Posterior vena cava (tissue), 2 donors: ENCODE results near the gene DNAJA4. TPM values are rescaled to one million over a fixed set of nuclear protein-coding genes. Genes with fewer than 3 reads are reported as not detected.
A peak's percentile ranks its signal among the peaks of the same experiment; 100 is the strongest.

Source experiments
- DNase-seq: peaks from one replicate; pipeline ENCODE4 v3.0.0-alpha.2; 2020; ENCODE audit warnings: low spot score
- intact Hi-C, 2 donors: fragments of 100-400 bp; cut with DNase I; formaldehyde crosslinking; loops; one replicate each; pipeline versions ENCODE4 v1.14.1 to v1.14.2; 2022 to 2023
- long read RNA-seq, 2 donors: library from polyadenylated mRNA; unstranded; transcript quantifications; one replicate each; pipeline ENCODE4 v2.0.0, GENCODE V29; 2020 to 2021
- total RNA-seq, 2 donors: library from RNA; stranded (reverse); fragmentation: NEBNext Ultra II Directional; extraction: Animal tissue kit (Norgen Biotek cat#: 25700); gene quantifications; one replicate each; pipeline ENCODE4 v1.2.1, GENCODE V29; 2021
- donor health status: DM: yes; HTN: yes; CAD: no.
- donor health status: DM: yes; HTN: yes; CAD: no.

The DNAJA4 gene
- 10 to 100 TPM; 22.3 to 56.4 TPM for total RNA-seq
- long read RNA-seq, donor 1, transcript DNAJA4-202 (7 exons, 3,116 nt): major isoform, 10 of 11 reads
- long read RNA-seq, donor 1, partial matches to known transcripts: 0 of 11 reads
- long read RNA-seq, donor 1, other reads (novel, unspliced or antisense): 1 of 11 reads
- long read RNA-seq, donor 2, transcript DNAJA4-202 (7 exons, 3,116 nt): major isoform, 6 of 22 reads
- long read RNA-seq, donor 2, partial matches to known transcripts: 13 of 22 reads
- long read RNA-seq, donor 2, other reads (novel, unspliced or antisense): 2 of 22 reads

DNA sequence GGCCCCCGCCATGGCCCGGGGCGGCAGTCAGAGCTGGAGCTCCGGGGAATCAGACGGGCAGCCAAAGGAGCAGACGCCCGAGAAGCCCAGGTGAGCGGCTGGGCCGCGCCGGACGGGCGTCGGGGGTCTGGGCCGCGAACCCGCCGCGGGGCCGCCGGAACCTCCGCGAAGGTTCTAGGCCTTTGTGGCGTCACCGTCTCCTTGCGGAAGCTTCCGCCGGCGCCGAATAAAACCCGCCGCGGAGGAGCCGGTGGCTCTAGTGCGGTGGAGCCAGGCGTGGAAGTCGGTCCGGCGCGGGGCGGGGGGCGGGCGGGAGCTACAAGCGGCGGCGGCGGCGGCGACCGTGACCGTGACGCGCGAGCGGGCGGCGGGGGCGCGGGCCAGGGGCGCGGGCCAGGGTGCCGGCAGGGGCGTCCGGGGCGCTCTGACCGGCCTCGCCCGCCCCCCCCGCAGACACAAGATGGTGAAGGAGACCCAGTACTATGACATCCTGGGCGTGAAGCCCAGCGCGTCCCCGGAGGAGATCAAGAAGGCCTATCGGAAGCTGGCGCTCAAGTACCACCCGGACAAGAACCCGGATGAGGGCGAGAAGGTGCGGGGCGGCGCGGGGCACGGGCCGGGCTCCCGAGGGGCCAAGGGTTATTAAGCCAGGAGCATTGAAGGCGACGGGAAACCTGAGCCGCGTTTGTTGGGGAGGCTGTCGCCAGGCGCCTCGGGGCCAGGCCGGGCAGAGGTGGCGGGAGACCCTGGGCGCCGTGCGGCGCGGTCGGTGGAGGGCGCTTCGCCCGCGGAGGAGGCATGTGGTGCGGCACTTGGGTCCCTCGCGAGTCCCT lies at the start of gene DNAJA4:
DNAJA4 (plus strand) TSS at position 259 of the 833 bp plus-strand sequence; CDS start at position 461, 202 bp downstream.
- peak; percentile 86 for DNase-seq
- intact Hi-C loops: no loop called here

DNA sequence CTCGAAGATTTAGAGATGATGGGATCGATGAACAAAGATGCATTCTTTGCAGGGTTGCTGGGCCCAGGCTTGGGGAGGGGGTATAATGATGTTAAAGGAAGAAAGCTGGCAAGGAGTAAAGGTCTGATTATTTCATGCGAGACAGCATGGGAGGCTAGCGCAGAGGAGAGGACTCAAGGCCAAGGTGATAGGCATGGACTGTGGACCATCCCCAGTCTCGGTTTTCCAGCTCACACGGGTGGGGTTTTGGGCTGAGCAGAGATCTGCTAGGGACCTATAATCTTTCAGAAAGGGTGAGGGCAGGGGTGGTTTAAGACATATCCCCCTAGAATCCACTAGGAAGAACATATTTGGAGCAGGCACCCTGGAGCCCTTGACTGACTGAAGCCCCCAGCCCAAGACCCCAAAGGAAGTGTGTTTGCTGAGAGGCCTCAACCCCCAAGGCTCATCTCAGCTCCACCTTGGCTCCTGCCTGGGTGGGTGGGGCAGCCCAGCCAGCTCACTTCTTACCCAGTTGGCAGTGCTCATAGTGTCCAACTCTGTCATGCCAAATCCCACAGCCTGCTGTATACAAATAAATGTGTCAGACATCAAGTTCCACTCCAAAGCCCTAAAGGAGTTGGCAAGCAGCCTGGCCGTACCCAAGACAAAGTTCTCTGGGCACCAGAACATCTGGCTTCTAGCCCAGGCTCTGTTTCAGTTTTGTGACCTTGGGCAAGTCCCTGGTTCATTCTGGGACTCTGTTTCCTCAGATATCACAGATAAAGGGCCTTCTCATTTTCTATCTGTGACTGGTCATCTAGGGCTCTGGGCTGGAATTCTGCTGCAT lies 47.9 kb upstream of the DNAJA4 start:
- DNase-seq: no peak
- intact Hi-C loops: no loop called here

DNA sequence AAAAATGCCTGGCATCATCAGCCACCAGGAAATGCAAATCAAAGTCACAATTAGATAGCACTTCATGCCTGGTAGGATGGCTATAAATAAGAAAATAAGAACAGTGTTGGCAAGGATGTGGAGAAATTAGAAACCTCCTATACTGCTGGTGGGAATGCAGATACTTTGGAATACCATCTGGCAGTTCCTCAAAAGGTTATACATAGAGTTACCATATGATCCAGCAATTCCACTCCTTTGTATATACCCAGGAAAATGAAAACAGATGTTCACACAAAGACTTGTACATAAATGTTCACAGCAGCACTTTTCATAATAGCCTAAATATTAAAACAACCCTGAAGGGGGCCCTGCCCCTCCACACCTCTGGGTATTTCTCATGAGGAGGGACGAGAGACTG lies 43.6 kb upstream of the DNAJA4 start:
- DNase-seq: no peak
- intact Hi-C loops: no loop called here

DNA sequence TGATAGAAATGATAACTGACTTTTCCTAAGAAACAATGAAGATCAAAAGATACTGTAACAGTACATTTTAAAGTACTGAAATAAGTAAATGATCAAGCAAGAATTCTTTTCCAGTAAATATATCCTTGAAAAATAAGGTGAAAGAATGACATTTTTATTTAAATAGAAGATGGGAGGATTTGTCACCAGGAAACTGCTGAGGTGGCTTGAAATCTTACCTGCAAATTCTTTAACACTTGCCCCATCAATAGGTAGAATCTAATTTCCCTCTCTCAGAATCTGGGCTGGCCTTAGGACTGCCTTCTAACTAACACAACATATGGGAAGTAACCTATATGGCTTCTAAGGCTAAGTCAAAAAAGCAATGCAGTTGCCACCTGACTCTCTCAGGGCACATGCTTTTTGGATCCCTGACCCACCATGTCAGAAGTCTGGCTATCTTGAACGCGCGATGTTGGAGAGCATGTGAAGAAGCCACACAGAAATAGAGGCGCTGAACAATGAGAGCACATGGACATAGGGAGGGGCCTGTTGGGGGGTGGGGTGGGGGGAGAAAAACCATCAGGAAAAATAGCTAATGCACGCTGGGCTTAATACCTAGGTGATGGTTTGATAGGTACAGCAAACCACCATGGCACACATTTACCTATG lies 41.5 kb upstream of the DNAJA4 start:
- intact Hi-C loops: no loop called here
- no peak for DNase-seq

DNA sequence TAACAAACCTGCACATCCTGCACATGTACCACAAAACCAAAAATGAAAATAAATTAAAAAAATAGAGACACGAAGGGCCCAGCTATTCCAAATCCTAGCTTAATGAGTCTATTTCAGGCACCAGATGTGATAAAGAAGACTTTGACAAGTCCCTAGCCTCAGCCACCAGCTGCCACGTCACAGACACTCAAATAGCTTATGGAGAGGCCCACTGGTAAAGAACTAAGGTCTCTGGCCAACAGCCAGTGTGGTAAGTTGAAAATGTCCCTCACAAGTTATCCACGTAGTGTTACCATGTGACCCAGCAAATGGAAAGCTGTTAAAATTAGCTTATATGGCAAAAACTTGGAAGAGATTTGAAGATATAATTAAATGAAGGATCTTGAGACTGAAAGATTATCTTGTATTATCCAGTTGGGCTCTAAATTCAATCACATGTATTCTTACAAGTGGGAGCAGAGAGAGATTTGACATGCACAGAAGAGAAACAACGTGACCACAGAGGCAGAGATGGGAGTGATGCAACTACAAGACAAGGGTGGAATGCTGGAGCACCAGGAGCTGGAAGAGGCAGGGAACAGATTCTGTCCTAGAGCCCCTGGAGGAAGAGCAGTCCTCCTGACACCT lies 40.9 kb upstream of the DNAJA4 start:
- DNase-seq: no peak
- intact Hi-C loops: no loop called here

DNA sequence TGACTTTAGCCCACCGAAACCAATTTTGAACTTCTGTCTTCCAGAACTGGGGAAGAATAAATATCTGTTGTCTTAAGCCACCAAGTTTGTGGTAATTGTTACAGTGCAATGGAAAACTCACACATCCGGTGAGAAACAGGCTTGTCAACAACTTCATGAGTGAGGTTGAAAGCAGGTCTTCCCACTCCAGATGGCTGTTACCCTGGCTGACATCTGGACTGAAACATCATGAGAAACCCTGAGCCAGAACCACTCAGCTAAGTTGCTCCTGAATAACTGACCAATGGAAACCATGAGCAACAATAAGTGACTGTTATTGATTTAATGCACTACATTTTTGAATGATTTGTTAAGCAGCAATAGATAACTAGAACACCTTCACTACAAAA lies 40.3 kb upstream of the DNAJA4 start:
- intact Hi-C loops: no loop called here
- no peak for DNase-seq

DNA sequence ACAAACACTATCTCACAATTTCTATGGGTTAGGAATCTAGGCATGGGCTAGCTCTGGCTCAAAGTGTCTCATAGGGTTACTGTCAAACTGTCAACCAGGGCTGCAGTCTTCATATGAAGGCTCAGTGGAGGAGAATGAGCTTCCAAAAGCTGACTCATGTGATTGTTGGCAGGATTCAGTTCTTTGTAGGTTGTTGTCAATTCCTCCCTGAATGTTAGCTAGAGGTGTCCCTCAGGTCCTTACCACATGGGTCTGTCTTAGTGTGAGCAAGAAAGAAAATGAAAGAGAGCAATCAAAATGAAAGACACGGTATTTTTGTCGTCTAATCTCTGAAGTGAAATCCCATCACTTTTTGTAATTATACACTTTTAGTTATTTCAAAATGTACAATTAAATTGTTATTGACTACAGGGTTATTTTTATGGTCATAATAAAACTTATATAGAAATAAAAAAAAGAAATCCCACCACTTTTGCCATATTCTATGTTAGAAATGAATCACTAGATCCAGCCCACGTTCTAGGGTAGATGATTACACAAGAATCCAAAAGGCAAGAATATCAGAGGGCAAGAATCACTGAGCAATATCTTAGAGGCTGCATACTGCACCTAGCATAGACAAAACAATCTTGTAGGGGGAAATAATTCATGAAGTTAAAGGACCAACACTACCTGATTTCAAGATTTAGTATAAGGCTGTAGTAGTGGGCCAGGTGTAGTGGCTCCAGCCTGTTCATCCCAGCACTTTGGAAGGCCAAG lies 38.4 kb upstream of the DNAJA4 start:
- no peak for DNase-seq

DNA sequence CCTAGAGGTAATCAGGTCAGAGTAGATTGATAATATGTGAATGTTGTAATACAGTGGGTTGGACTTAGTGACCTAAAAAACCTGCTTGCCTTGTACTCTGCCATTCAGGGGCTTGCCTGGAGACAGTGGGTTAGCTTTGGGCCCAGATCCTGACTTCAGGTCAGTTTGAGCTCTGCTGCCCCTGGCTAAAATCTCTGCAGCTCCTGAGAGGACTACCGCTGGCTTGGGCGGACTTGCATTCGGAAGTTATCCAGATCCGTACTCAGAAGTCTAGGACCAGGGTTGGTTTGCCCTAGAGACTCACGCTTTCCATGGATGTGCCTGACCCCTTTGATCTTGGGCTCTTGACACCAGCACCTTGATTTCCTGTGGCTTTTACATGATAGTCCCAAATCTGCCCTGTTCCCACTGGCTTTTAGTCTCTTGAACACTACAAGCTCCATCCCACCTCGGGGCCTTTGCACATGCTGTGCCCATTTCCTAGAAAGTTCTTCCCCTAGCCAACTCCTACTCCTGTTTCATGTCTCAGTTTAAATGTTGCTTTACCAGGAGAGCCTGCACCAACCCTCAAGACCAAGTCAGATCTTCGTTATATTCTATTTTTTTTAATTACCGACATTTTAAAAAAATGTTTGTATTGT lies 35.9 kb upstream of the DNAJA4 start:
- no peak for DNase-seq
- intact Hi-C loops: no loop called here

More for the DNA sequence above, 38.4 kb upstream of the DNAJA4 start:
- intact Hi-C loops: no loop called here

DNA sequence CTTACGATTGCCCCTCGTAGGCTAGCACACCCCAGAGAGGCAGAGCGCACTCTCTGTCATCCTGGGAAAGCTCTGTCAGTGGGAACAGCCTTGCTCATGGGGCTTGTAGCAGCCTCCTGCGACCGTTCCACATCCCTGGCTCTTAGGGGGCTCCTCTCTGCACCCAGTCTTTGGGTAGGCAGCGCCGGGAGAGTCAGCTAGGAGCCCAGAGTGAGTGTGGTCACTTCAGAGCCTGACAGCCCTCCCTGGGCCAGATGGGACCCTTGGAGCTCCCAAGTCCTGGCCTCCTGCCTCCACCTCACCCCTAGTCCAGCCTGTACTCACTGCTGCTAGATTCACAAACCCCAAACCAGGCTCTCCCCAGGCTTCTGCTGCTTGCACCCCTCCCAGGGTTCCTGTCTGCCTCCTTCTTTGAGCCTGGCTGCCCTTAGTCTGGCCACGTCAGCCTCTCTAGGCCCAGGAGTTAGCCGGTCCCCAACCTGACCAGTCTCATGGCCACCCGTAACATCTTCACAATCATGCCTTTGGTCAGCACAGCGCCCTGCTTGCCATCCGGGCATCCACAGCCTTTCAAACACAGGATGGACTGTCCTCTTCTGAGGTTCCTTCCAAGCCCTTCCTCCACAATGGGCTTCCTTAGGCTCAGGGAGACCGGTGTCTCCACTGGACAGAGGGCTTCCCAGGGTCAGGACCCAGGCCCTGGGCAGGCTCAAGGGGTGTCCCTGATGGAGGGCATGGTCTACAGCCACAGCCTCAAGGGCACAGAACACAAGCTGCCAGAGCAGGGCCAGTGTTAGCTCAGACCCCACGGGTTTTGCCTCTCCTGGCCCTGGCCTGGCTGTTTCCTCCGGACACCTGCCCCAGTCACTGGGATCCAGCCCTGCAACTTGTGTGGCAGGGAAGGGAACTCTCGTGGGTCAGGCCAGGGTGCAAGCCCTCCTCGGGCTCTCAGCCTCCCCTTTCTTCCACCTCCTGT lies 34.6 kb upstream of the DNAJA4 start:
- DNase-seq: no peak
- intact Hi-C loops: loop anchor here in 1 of 2 donors (5.0 kb wide), 1 partner anchor 37 kb away; no protein-coding TSS in a partner anchor

DNA sequence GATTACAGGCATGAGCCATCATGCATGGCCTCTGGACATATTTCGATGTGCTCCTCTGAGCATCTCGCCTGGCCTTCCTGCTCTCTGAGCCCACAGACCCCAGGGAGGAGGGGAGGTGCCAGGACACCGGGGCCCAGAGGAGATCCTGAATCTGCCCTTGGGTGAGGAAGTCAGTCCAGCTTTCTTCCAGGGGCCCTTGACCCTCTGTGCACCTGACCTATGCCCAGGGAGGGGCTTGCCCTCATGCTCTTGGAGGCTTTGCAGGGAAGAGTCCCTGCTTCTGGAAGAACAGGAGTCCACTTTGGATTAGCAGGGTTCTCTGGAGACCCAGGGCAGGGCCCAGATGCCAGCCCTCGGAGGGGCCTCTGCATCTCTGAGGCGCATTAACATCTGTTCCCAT lies 31.4 kb upstream of the DNAJA4 start:
- DNase-seq: peak; percentile 47
- intact Hi-C loops: loop anchor here in 1 of 2 donors (5.0 kb wide), 1 partner anchor 41 kb away; no protein-coding TSS in a partner anchor

DNA sequence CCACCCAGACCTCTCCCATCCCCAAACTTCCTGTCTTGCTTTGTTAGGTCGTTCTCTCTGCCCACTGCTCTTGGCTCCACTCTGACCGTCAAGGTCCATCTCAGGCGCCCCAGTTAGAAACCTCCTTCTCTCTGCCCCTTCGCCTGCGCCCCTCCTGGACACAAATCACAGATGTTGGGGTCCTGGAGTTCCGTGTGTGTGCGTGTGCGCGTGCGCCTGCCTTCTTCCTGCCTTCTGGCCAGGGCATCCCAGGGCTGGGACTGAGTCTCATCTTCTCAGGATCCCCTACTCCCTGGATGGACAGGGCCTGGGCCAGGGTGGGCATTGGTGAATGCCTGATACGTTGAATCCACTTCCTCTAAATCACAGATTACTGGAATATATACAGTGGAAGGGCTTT lies 30.9 kb upstream of the DNAJA4 start:
- peak; percentile 58 for DNase-seq

DNA sequence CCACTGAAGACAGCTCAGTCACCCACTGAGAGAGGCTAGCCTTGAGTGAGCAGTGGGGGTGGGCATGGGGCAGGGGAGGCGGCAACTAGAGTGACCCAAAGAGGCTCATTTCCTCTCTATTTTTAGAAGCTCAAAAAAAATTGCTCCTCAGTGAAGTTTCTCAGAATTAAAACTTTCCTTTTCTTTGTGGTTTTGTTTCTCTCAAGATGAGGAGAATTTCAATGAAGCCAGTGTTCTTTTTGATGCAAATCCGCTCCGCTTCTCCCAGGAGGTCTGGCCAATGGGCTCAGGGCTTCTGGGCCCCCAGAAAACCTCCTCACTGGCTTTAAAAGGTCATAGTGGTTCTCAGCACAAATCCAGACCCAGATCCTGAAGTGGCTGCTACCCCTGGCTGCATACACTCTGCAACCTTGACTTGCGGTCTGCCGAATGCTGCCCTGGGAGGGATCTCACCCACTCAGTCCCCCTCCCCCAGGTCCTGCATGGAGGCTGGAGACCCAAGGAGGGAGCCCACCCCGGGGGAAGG lies 29.8 kb upstream of the DNAJA4 start, which contains the start of gene ACSBG1:
ACSBG1 (minus strand) TSS at position 51 of the 526 bp plus-strand sequence. CDS start 64 bp downstream, outside the sequence.
- intact Hi-C loops: loop anchor here in 1 of 2 donors (5.0 kb wide), 1 partner anchor 42 kb away; no protein-coding TSS in a partner anchor
- DNase-seq: no peak

More for the DNA sequence above, 30.9 kb upstream of the DNAJA4 start:
- intact Hi-C loops: loop anchor here in 1 of 2 donors (5.0 kb wide), 1 partner anchor 41 kb away; no protein-coding TSS in a partner anchor

DNA sequence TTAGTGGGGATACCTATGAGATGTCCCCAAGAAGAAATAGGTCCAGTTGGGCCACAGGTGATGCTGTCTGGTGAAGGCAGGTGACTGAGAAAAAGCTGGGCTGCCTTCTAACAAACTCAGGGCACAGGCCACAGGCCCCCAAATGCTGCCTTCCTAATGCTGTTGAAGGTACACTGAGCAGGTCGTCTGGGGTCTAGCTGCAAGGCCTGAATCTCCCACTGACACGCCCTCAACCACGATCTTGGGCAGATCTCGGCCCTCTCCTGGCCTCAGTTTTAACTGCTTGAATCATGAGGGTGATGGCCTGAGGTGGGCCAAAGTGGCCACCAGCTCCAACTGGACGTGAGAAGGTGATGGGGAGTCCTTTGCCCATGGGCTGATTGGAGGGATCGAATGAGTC lies 27.9 kb upstream of the DNAJA4 start:
- DNase-seq: no peak
- intact Hi-C loops: no loop called here

DNA sequence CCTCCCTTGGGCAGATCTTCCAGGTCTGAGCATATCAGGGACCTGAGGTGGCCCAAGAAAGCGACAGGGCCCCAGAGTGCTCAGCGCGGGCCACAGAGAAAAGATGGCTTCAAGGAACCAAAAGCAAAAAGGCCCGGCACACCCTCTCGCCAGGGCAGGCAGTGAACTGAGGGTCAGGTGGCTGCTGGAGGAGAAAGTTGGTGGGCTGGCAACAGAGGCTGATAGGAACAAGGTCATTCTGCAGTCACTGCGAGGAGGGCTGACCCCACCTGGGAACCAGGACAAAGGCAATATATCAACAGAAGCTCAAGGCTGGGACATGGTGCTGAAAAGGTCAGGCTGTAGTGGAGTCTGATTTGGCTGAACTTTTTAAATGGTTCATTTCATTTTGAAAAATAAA lies 27.2 kb upstream of the DNAJA4 start:
- DNase-seq: no peak
- intact Hi-C loops: no loop called here

DNA sequence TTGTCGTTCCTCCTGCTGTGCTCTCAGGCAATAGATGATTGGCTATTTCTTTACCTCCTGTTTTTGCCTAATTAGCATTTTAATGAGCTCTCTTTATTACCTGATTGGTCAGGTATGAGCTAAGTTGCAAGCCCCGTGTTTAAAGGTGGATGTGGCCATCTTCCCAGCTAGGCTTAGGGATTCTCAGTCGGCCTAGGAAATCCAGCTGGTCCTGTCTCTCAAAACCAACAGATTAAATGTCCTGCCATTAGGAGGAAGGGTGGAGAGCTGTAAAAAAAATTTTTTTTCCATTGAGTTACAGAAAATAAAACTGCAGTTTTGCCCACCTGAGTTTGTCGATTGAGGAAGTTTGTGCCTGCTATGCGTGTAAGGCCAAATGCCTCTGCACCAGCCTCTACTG lies 24.6 kb upstream of the DNAJA4 start:
- DNase-seq: no peak
- intact Hi-C loops: loop anchor here (5.0 kb wide), 4 partner anchors 63 to 128 kb away; partner anchors contain the start of gene CIB2 (in 1 of the 2)

DNA sequence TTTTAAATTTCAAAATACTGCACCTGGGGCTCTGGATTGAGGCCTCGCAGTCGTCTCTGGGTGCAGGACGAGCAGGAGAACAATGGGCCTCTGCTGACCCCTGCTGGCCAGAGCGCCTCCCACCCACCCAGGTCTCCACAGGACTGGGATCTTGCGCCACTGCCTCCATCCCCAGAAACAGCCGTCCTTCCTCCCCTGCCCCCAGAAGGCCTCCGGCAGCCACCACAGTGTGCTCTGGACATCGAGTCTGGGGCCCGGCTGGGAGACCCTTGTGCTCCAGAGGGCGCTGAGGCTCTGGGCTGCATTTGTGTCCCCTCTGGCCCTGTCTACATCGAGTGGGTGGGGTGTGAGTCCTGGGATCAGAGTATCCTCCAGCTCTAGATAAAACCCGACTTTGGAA lies 23.3 kb upstream of the DNAJA4 start:
- DNase-seq: peak; percentile 95
- intact Hi-C loops: loop anchor here (1.0 to 5.0 kb wide), 5 partner anchors 42 to 129 kb away; partner anchors contain the start of gene CIB2 (in 1 of the 2)
